Stimulated activated naive CD4-positive, alpha-beta T cell (primary cell): ENCODE data around the gene MRPL4.
A peak's percentile ranks its signal among the peaks of the same experiment; 100 is the strongest.
"Not testable (repeated sequence)": the region's sequence is repeated elsewhere in the genome, so short reads cannot be mapped to it uniquely, and the experiment has no call there.

ENCODE experiments used
- DNase-seq, 6 experiments: peaks; one replicate each; lab custom pipeline; 2025; lab: John Stamatoyannopoulos, UW

The MRPL4 gene

GRCh38 chr19:10230173-10230860 lies 21.7 kb upstream of the MRPL4 start:
- peak; percentile 33 to 67 (median 58) for DNase-seq

GRCh38 chr19:10230861-10231611 lies 21.0 kb upstream of the MRPL4 start, which contains the start of gene S1PR2:
Gene S1PR2 (minus strand): TSS chr19:10231331. CDS start chr19:10224905, 6,426 bp downstream.
- DNase-seq: peak; percentile 34 to 78 (median 64)

GRCh38 chr19:10231612-10232228 lies 20.3 kb upstream of the MRPL4 start:
- no peak for DNase-seq

- DNase-seq: no peak
These were observed 18.1 kb upstream of the MRPL4 start for GRCh38 chr19:10233946-10234345.

GRCh38 chr19:10235003-10235402 lies 17.0 kb upstream of the MRPL4 start:
- no peak for DNase-seq

GRCh38 chr19:10235409-10235808 lies 16.6 kb upstream of the MRPL4 start:
- DNase-seq: not testable (repeated sequence)

GRCh38 chr19:10237702-10238101 lies 14.3 kb upstream of the MRPL4 start:
- DNase-seq: no peak

GRCh38 chr19:10238172-10238783 lies 13.7 kb upstream of the MRPL4 start:
- DNase-seq: no peak

GRCh38 chr19:10241826-10242449 lies 10.1 kb upstream of the MRPL4 start:
- DNase-seq: not testable (repeated sequence)

GRCh38 chr19:10243606-10244005 lies 8.4 kb upstream of the MRPL4 start:
- DNase-seq: no peak

GRCh38 chr19:10245189-10245939 lies 6.7 kb upstream of the MRPL4 start:
- DNase-seq: no peak

- DNase-seq: no peak
These were observed 5.5 kb upstream of the MRPL4 start for GRCh38 chr19:10246511-10246910.

- no peak for DNase-seq
These were observed 693 bp downstream of the MRPL4 start for GRCh38 chr19:10252707-10253106.

GRCh38 chr19:10254244-10254643 lies 2.2 kb downstream of the MRPL4 start:
- DNase-seq: no peak

- DNase-seq: no peak
These were observed 3.3 kb downstream of the MRPL4 start for GRCh38 chr19:10255358-10255757.

GRCh38 chr19:10256551-10256950 lies 4.5 kb downstream of the MRPL4 start:
- DNase-seq: no peak

- DNase-seq: no peak
These were observed 5.1 kb downstream of the MRPL4 start for GRCh38 chr19:10256970-10257615.

GRCh38 chr19:10258080-10258710 lies 6.2 kb downstream of the MRPL4 start:
- DNase-seq: no peak

- peak; percentile 66 to 87 (median 82) for DNase-seq
These were observed 7.3 kb downstream of the MRPL4 start for GRCh38 chr19:10259162-10259905.
